Trophoblast cell (in vitro differentiated cells and primary cell): ENCODE measurements around the gene CLDND2.

ENCODE experiments used
- DNase-seq, 2 donors: peaks; one replicate each; pipeline ENCODE4 v3.0.0-alpha.2; 2016
- H2AFZ ChIP-seq: 2 replicates; pipeline ENCODE4 v1.6.1; 2013; ENCODE audit warnings: low read length, moderate library complexity, mild to moderate bottlenecking; ENCODE audit not compliant: insufficient read depth, poor library complexity
- H2AK5ac ChIP-seq: 2 replicates; pipeline ENCODE4 v1.6.1; 2013; ENCODE audit warnings: mild to moderate bottlenecking, low read length
- H2BK120ac ChIP-seq: 2 replicates; pipeline ENCODE4 v1.6.1; 2013; ENCODE audit warnings: low read length, mild to moderate bottlenecking, moderate library complexity; ENCODE audit not compliant: insufficient read depth, poor library complexity
- H2BK12ac ChIP-seq: 2 replicates; pipeline ENCODE4 v1.6.1; 2013; ENCODE audit warnings: mild to moderate bottlenecking, low read length, moderate library complexity
- H2BK5ac ChIP-seq: 2 replicates; pipeline ENCODE4 v1.6.1; 2013; ENCODE audit warnings: low read length, low read depth, moderate library complexity, mild to moderate bottlenecking; ENCODE audit not compliant: poor library complexity
- H3K14ac ChIP-seq: 2 replicates; pipeline ENCODE4 v1.6.1; 2013; ENCODE audit warnings: mild to moderate bottlenecking, low read length
- H3K18ac ChIP-seq: 2 replicates; pipeline ENCODE4 v1.6.1; 2013; ENCODE audit warnings: mild to moderate bottlenecking, low read length
- H3K23ac ChIP-seq: 2 replicates; pipeline ENCODE4 v1.6.1; 2013; ENCODE audit warnings: low read length
- H3K27ac ChIP-seq: 2 replicates; pipeline ENCODE4 v1.5.1; 2013; ENCODE audit warnings: low read depth, mild to moderate bottlenecking, inconsistent platforms, low read length, moderate library complexity
- H3K27me3 ChIP-seq: 2 replicates; pipeline ENCODE4 v1.6.1; 2013; ENCODE audit warnings: inconsistent platforms, mild to moderate bottlenecking, low read length, moderate library complexity; ENCODE audit not compliant: insufficient read depth
- H3K36me3 ChIP-seq, 2 experiments: 1 replicate in 1 of 2; 2 replicates in 1 of 2; pipeline ENCODE4 v1.6.1; 2013; ENCODE audit warnings: low read length in 2 of 2, mild to moderate bottlenecking in 2 of 2, moderate library complexity in 1 of 2; ENCODE audit not compliant: insufficient read depth in 2 of 2, control insufficient read depth in 1 of 2
- H3K4ac ChIP-seq: 2 replicates; pipeline ENCODE4 v1.6.1; 2013; ENCODE audit warnings: low read depth, mild to moderate bottlenecking, low read length, moderate library complexity
- H3K4me1 ChIP-seq, 2 experiments: 1 replicate in 1 of 2; 2 replicates in 1 of 2; pipeline ENCODE4 v1.6.1; 2013; ENCODE audit warnings: low read length in 2 of 2, mild to moderate bottlenecking in 2 of 2, moderate library complexity in 1 of 2; ENCODE audit not compliant: insufficient read depth in 2 of 2, control insufficient read depth in 1 of 2
- H3K4me2 ChIP-seq: 2 replicates; pipeline ENCODE4 v1.6.1; 2013; ENCODE audit warnings: inconsistent platforms, mild to moderate bottlenecking, low read length, moderate library complexity
- H3K4me3 ChIP-seq: 2 replicates; pipeline ENCODE4 v1.5.1; 2013; ENCODE audit warnings: mild to moderate bottlenecking, low read depth, low read length, inconsistent platforms
- H3K79me1 ChIP-seq: one replicate; pipeline ENCODE4 v1.6.1; 2013; ENCODE audit warnings: low read length
- H3K79me2 ChIP-seq: 2 replicates; pipeline ENCODE4 v1.6.1; 2013; ENCODE audit warnings: low read length, mild to moderate bottlenecking; ENCODE audit not compliant: control insufficient read depth, insufficient read depth, poor library complexity
- H3K9ac ChIP-seq: 2 replicates; pipeline ENCODE4 v1.6.1; 2013; ENCODE audit warnings: mild to moderate bottlenecking, low read length
- H3K9me3 ChIP-seq: 2 replicates; pipeline ENCODE4 v1.6.1; 2013; ENCODE audit warnings: low read depth, mild to moderate bottlenecking, control low read depth, inconsistent platforms, low read length; ENCODE audit not compliant: insufficient read depth
- H4K12ac ChIP-seq: 2 replicates; pipeline ENCODE4 v1.6.1; 2013; ENCODE audit warnings: low read depth, mild to moderate bottlenecking, low read length, moderate library complexity
- H4K8ac ChIP-seq: 2 replicates; pipeline ENCODE4 v1.6.1; 2013; ENCODE audit warnings: low read depth, mild to moderate bottlenecking, low read length, moderate library complexity
- H4K91ac ChIP-seq: one replicate; pipeline ENCODE4 v1.6.1; 2013; ENCODE audit warnings: low read depth, mild to moderate bottlenecking, low read length, moderate library complexity
- WGBS: extraction: QIAGEN DNeasy Blood & Tissue Kit; methylation state at CpG from one replicate; pipeline ENCODE4 v1.1.7; 2013; ENCODE audit warnings: missing lambda C conversion rate; ENCODE audit not compliant: insufficient read length, insufficient coverage; ENCODE audit errors: extremely low coverage; 5-methylcytosine and 5-hydroxymethylcytosine counted together

The CLDND2 gene

GRCh38 chr19:51351266-51351990 is 17.4 kb downstream of the CLDND2 start:
- Histone ChIP-seq H3K79me1 (peaks cover 2% of the 10 kb centered on the region), H3K4ac (no peak overlapping the region), H3K4me1 (peaks cover 5% of the 10 kb centered on the region in 2 experiments), H3K27ac (no peak overlapping the region), H2AK5ac (no peak overlapping the region), H3K18ac (no peak overlapping the region), H3K23ac (no peak overlapping the region), H3K4me3 (no peak overlapping the region), H4K8ac (no peak overlapping the region), H2BK12ac (no peak overlapping the region), H2BK5ac (no peak overlapping the region), H2AFZ (no peak overlapping the region), H2BK120ac (no peak overlapping the region), H3K27me3 (no peaks in the 10 kb centered on the region), H3K79me2 (no peaks in the 10 kb centered on the region), H3K9me3 (peaks cover 2% of the 10 kb centered on the region), H4K12ac (no peak overlapping the region), H3K36me3 (peaks cover 13 to 18% of the 10 kb centered on the region in 2 experiments), H3K4me2 (no peak overlapping the region), H4K91ac (no peak overlapping the region), H3K9ac (no peak overlapping the region), H3K14ac (no peak overlapping the region)
- DNase-seq: no peak
- WGBS: no CpG with 5 or more reads among the region's 11 CpGs

- H3K36me3 ChIP-seq: peaks cover 22 to 24% of the 10 kb centered on the region in 2 experiments
- H4K12ac ChIP-seq: no peak overlapping the region
- H4K8ac ChIP-seq: no peak overlapping the region
- no peak overlapping the region for H4K91ac ChIP-seq
- no peaks in the 10 kb centered on the region for H3K9me3 ChIP-seq
- H3K9ac ChIP-seq: no peak overlapping the region
- WGBS: no CpG with 5 or more reads among the region's 10 CpGs
- no peak overlapping the region for H2BK5ac ChIP-seq
- no peak overlapping the region for H2BK120ac ChIP-seq
- no peak overlapping the region for H3K18ac ChIP-seq
- no peaks in the 10 kb centered on the region for H3K79me1 ChIP-seq
- H2AK5ac ChIP-seq: no peak overlapping the region
- no peak overlapping the region for H2BK12ac ChIP-seq
- no peak overlapping the region for H2AFZ ChIP-seq
- H3K4me1 ChIP-seq: no peaks in the 10 kb centered on the region
- no peaks in the 10 kb centered on the region for H3K79me2 ChIP-seq
- H3K4me2 ChIP-seq: no peak overlapping the region
- no peak overlapping the region for H3K4me3 ChIP-seq
- H3K27ac ChIP-seq: no peak overlapping the region
- no peak for DNase-seq
- H3K4ac ChIP-seq: no peak overlapping the region
- H3K14ac ChIP-seq: no peak overlapping the region
- H3K27me3 ChIP-seq: no peaks in the 10 kb centered on the region
- no peak overlapping the region for H3K23ac ChIP-seq
Measured at GRCh38 chr19:51347209-51347928, 21.4 kb downstream of the CLDND2 start.

GRCh38 chr19:51346742-51347141 is 22.1 kb downstream of the CLDND2 start:
- Histone ChIP-seq H3K9me3 (no peaks in the 10 kb centered on the region), H3K4me3 (no peak overlapping the region), H3K18ac (no peak overlapping the region), H3K36me3 (peaks cover 22 to 24% of the 10 kb centered on the region in 2 experiments), H3K27ac (no peak overlapping the region), H2BK12ac (no peak overlapping the region), H3K4ac (no peak overlapping the region), H3K4me1 (no peaks in the 10 kb centered on the region), H3K27me3 (no peaks in the 10 kb centered on the region), H2AFZ (no peak overlapping the region), H4K12ac (no peak overlapping the region), H4K8ac (no peak overlapping the region), H3K9ac (no peak overlapping the region), H2AK5ac (no peak overlapping the region), H2BK120ac (no peak overlapping the region), H3K4me2 (no peak overlapping the region), H3K14ac (no peak overlapping the region), H3K23ac (no peak overlapping the region), H3K79me1 (no peaks in the 10 kb centered on the region), H4K91ac (no peak overlapping the region), H2BK5ac (no peak overlapping the region), H3K79me2 (no peaks in the 10 kb centered on the region)
- no CpG with 5 or more reads among the region's 17 CpGs for WGBS
- no peak for DNase-seq

GRCh38 chr19:51345076-51345620 is 23.7 kb downstream of the CLDND2 start:
- Histone ChIP-seq H2AK5ac (no peak overlapping the region), H3K27ac (no peak overlapping the region), H2BK120ac (no peak overlapping the region), H4K12ac (no peak overlapping the region), H2BK12ac (no peak overlapping the region), H4K91ac (no peak overlapping the region), H3K23ac (no peak overlapping the region), H3K9me3 (no peaks in the 10 kb centered on the region), H3K4me1 (peaks cover 2 to 3% of the 10 kb centered on the region in 2 experiments), H2AFZ (no peak overlapping the region), H3K14ac (no peak overlapping the region), H3K4me3 (no peak overlapping the region), H3K9ac (no peak overlapping the region), H3K4ac (no peak overlapping the region), H3K4me2 (no peak overlapping the region), H3K18ac (no peak overlapping the region), H4K8ac (no peak overlapping the region), H2BK5ac (no peak overlapping the region), H3K27me3 (peaks cover 9% of the 10 kb centered on the region), H3K79me2 (no peaks in the 10 kb centered on the region), H3K79me1 (no peaks in the 10 kb centered on the region), H3K36me3 (peaks cover 17 to 18% of the 10 kb centered on the region in 2 experiments)
- no CpG with 5 or more reads among the region's 9 CpGs for WGBS
- DNase-seq: no peak
